ENCODE measurements around the gene HASPIN.

GRCh38 chr17:3765981-3766380, 42.3 kb downstream of the HASPIN start:
- no peak for TF ChIP-seq CTCF (IDR thresholded peaks at IDR 0.05)
- TF ChIP-seq POLR2A (IDR thresholded peaks at IDR 0.05) = no peak

All from heart left ventricle (tissue), 13 donors.